NCI-H2107 treated with DMSO at 0.1 percent for 48 hours (cell line): ENCODE measurements around the gene SLC31A2.
"Not testable (repeated sequence)": the region's sequence is repeated elsewhere in the genome, so short reads cannot be mapped to it uniquely, and the experiment has no call there.

Source experiments
- DNase-seq: peaks from one replicate; lab custom pipeline; 2025; ENCODE audit not compliant: unreplicated experiment; lab: John Stamatoyannopoulos, UW

SLC31A2 gene

GRCh38 chr9:113149561-113149960 lies 1.2 kb upstream of the SLC31A2 start:
- not testable (repeated sequence) for DNase-seq

GRCh38 chr9:113151696-113152630 lies 1.2 kb downstream of the SLC31A2 start:
- DNase-seq = no peak

GRCh38 chr9:113152699-113153098 lies 1.9 kb downstream of the SLC31A2 start:
- DNase-seq = no peak

GRCh38 chr9:113153599-113153998 lies 2.8 kb downstream of the SLC31A2 start:
- no peak for DNase-seq

- no peak for DNase-seq
These were observed 3.7 kb downstream of the SLC31A2 start for GRCh38 chr9:113154471-113154870.

GRCh38 chr9:113154946-113155345 lies 4.1 kb downstream of the SLC31A2 start:
- DNase-seq = no peak

GRCh38 chr9:113155911-113156588 lies 5.2 kb downstream of the SLC31A2 start:
- DNase-seq = no peak

- DNase-seq = no peak
These were observed 6.1 kb downstream of the SLC31A2 start for GRCh38 chr9:113156880-113157279.

- DNase-seq = no peak
These were observed 7.6 kb downstream of the SLC31A2 start for GRCh38 chr9:113158446-113158845.

GRCh38 chr9:113160571-113160970 lies 9.8 kb downstream of the SLC31A2 start:
- no peak for DNase-seq

GRCh38 chr9:113163001-113163400 lies 12.2 kb downstream of the SLC31A2 start:
- DNase-seq = no peak

GRCh38 chr9:113164536-113165300 lies 13.9 kb downstream of the SLC31A2 start:
- DNase-seq = no peak

GRCh38 chr9:113166039-113166438 lies 15.2 kb downstream of the SLC31A2 start:
- no peak for DNase-seq

- DNase-seq = no peak
These were observed 18.0 kb downstream of the SLC31A2 start for GRCh38 chr9:113168809-113169208.

GRCh38 chr9:113173341-113173740 lies 22.5 kb downstream of the SLC31A2 start:
- no peak for DNase-seq

- DNase-seq = no peak
These were observed 26.0 kb downstream of the SLC31A2 start for GRCh38 chr9:113176803-113177202.

- DNase-seq = no peak
These were observed 26.4 kb downstream of the SLC31A2 start for GRCh38 chr9:113177251-113177650.

- no peak for DNase-seq
These were observed 27.3 kb downstream of the SLC31A2 start for GRCh38 chr9:113178087-113178486.

GRCh38 chr9:113179839-113180238 lies 29.0 kb downstream of the SLC31A2 start:
- no peak for DNase-seq

- no peak for DNase-seq
These were observed 30.4 kb downstream of the SLC31A2 start for GRCh38 chr9:113181165-113181564.

- no peak for DNase-seq
These were observed 33.2 kb downstream of the SLC31A2 start for GRCh38 chr9:113183956-113184488.
